Choroid plexus epithelial cell (primary cell): ENCODE data around the gene UBQLN4.

Experiments used
- DNase-seq: peaks from one replicate; pipeline ENCODE4 v3.0.0-alpha.2; 2010; ENCODE audit warnings: low read depth
- H3K4me3 ChIP-seq: 2 replicates; pipeline ENCODE4 v1.5.1; 2011; ENCODE audit warnings: low read depth, mild to moderate bottlenecking, control low read depth, low read length, moderate library complexity
- CTCF ChIP-seq: conservative IDR thresholded peaks from 2 replicates; pipeline ENCODE4 v1.5.1; 2011; ENCODE audit warnings: low read depth, mild to moderate bottlenecking, control low read depth, inconsistent platforms, low read length, moderate library complexity

UBQLN4 gene

GRCh38 chr1:156012051-156012817, 41.4 kb downstream of the UBQLN4 start:
- no peak overlapping the region for H3K4me3 ChIP-seq

GRCh38 chr1:156009404-156009803, 44.2 kb downstream of the UBQLN4 start:
- DNase-seq: no peak
- H3K4me3 ChIP-seq: no peak overlapping the region
- no peak for TF ChIP-seq CTCF

More at GRCh38 chr1:156012051-156012817, 41.4 kb downstream of the UBQLN4 start:
- no peak for TF ChIP-seq CTCF
- no peak for DNase-seq

GRCh38 chr1:156006666-156007376, 46.8 kb downstream of the UBQLN4 start:
- no peak for TF ChIP-seq CTCF
- no peak for DNase-seq

GRCh38 chr1:156004843-156005584, 48.6 kb downstream of the UBQLN4 start:
- no peak overlapping the region for H3K4me3 ChIP-seq
- no peak for TF ChIP-seq CTCF
- no peak for DNase-seq

More at GRCh38 chr1:156006666-156007376, 46.8 kb downstream of the UBQLN4 start:
- no peak overlapping the region for H3K4me3 ChIP-seq

- no peak for DNase-seq
These were observed 49.7 kb downstream of the UBQLN4 start for GRCh38 chr1:156003923-156004188.

More at GRCh38 chr1:156003923-156004188, 49.7 kb downstream of the UBQLN4 start:
- no peak overlapping the region for H3K4me3 ChIP-seq
- no peak for TF ChIP-seq CTCF
